ENCODE results near the gene TCAP.

- TF ChIP-seq CTCF (conservative IDR thresholded peaks at IDR 0.05; ENCODE audit: low read depth in 2 of 2) (peak; percentile 78 to 98), REST (IDR thresholded peaks at IDR 0.05; ENCODE audit: unreplicated experiment) (no peak), CREB1 (CRISPR knock-in tag; IDR thresholded peaks at IDR 0.05; ENCODE audit: low read depth) (no peak), POLR2AphosphoS5 (IDR thresholded peaks at IDR 0.05; ENCODE audit: low read depth) (peak; percentile 38), EZH2 (IDR thresholded peaks at IDR 0.05; ENCODE audit: low read depth, unreplicated experiment) (no peak), NANOG (IDR thresholded peaks at IDR 0.05; ENCODE audit: borderline replicate concordance) (no peak), ZNF114 (CRISPR knock-in tag; IDR thresholded peaks at IDR 0.05) (no peak), EZH2phosphoT487 (IDR thresholded peaks at IDR 0.05; ENCODE audit: unreplicated experiment) (no peak), ZNF331 (CRISPR knock-in tag; IDR thresholded peaks at IDR 0.05; ENCODE audit: low read depth) (no peak), ETS1 (IDR thresholded peaks at IDR 0.05) (no peak)
Observed at GRCh38 chr17:39671651-39672521, 6.7 kb downstream of the TCAP start.
